GM19324 (cell line): ENCODE data around the gene CCNYL1.

Source experiments
- ATAC-seq: cut with Tn5 transposase; IDR thresholded peaks from one replicate; pipeline ENCODE4 v1.9.1; 2021; ENCODE audit warnings: mild to moderate bottlenecking, moderate library complexity; ENCODE audit not compliant: unreplicated experiment, low FRiP score

CCNYL1 gene

GRCh38 chr2:207763303-207763917, 52.0 kb downstream of the CCNYL1 start:
- ATAC-seq = no peak

- no peak for ATAC-seq
Observed at GRCh38 chr2:207764096-207764630, 52.7 kb downstream of the CCNYL1 start.

GRCh38 chr2:207765547-207765946, 54.1 kb downstream of the CCNYL1 start:
- ATAC-seq = no peak

- no peak for ATAC-seq
Observed at GRCh38 chr2:207766041-207766551, 54.7 kb downstream of the CCNYL1 start.

- no peak for ATAC-seq
Observed at GRCh38 chr2:207766697-207767460, 55.4 kb downstream of the CCNYL1 start.

GRCh38 chr2:207767461-207768167, 56.2 kb downstream of the CCNYL1 start:
- no peak for ATAC-seq

GRCh38 chr2:207768168-207768865, 56.9 kb downstream of the CCNYL1 start:
- peak; percentile 13 for ATAC-seq

GRCh38 chr2:207768866-207769596, 57.6 kb downstream of the CCNYL1 start:
- ATAC-seq = peak; percentile 8

- ATAC-seq = no peak
Observed at GRCh38 chr2:207770602-207771404, 59.4 kb downstream of the CCNYL1 start.

- ATAC-seq = no peak
Observed at GRCh38 chr2:207771421-207771820, 60.0 kb downstream of the CCNYL1 start.

GRCh38 chr2:207772081-207772843, 60.8 kb downstream of the CCNYL1 start:
- no peak for ATAC-seq

- ATAC-seq = no peak
Observed at GRCh38 chr2:207772844-207773205, 61.4 kb downstream of the CCNYL1 start.

- no peak for ATAC-seq
Observed at GRCh38 chr2:207775473-207775872, 64.0 kb downstream of the CCNYL1 start.

GRCh38 chr2:207777124-207777523, 65.7 kb downstream of the CCNYL1 start:
- ATAC-seq = no peak

- no peak for ATAC-seq
Observed at GRCh38 chr2:207778298-207778882, 67.0 kb downstream of the CCNYL1 start.

GRCh38 chr2:207779523-207779922, 68.1 kb downstream of the CCNYL1 start:
- ATAC-seq = no peak

GRCh38 chr2:207782238-207783030, 71.0 kb downstream of the CCNYL1 start:
- ATAC-seq = no peak
